ENCODE data around the gene PPP1R8.

DNA sequence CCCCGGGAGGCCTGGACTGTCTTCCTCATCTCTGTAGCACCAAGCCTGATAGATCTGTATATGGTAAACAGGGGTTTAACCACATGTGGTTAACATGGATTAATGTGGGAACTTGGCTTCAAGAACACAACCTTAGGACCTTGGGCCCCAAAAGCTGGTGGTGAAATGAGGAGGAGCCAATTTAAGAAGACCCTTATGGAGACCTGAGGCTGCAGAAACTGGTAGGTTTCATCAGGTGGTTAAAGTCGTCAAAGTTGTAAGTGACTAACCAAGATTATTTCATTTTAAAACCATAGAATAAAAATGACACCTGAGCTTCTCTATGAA lies 55.7 kb downstream of the PPP1R8 start:
- TF ChIP-seq, protein P1, sequence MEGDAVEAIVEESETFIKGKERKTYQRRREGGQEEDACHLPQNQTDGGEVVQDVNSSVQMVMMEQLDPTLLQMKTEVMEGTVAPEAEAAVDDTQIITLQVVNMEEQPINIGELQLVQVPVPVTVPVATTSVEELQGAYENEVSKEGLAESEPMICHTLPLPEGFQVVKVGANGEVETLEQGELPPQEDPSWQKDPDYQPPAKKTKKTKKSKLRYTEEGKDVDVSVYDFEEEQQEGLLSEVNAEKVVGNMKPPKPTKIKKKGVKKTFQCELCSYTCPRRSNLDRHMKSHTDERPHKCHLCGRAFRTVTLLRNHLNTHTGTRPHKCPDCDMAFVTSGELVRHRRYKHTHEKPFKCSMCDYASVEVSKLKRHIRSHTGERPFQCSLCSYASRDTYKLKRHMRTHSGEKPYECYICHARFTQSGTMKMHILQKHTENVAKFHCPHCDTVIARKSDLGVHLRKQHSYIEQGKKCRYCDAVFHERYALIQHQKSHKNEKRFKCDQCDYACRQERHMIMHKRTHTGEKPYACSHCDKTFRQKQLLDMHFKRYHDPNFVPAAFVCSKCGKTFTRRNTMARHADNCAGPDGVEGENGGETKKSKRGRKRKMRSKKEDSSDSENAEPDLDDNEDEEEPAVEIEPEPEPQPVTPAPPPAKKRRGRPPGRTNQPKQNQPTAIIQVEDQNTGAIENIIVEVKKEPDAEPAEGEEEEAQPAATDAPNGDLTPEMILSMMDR (IDR thresholded peaks at IDR 0.05), result no peak
- TF ChIP-seq POLR2A (IDR thresholded peaks at IDR 0.05) (no peak), POLR2AphosphoS5 (IDR thresholded peaks at IDR 0.05; ENCODE audit: insufficient read depth in 1 of 2, low read depth in 1 of 2) (no peak)
